ENCODE measurements around the gene YY1.
A peak's percentile ranks its signal among the peaks of the same experiment; 100 is the strongest.
"Not testable (repeated sequence)": the region's sequence is repeated elsewhere in the genome, so short reads cannot be mapped to it uniquely, and the experiment has no call there.

The YY1 gene

DNA sequence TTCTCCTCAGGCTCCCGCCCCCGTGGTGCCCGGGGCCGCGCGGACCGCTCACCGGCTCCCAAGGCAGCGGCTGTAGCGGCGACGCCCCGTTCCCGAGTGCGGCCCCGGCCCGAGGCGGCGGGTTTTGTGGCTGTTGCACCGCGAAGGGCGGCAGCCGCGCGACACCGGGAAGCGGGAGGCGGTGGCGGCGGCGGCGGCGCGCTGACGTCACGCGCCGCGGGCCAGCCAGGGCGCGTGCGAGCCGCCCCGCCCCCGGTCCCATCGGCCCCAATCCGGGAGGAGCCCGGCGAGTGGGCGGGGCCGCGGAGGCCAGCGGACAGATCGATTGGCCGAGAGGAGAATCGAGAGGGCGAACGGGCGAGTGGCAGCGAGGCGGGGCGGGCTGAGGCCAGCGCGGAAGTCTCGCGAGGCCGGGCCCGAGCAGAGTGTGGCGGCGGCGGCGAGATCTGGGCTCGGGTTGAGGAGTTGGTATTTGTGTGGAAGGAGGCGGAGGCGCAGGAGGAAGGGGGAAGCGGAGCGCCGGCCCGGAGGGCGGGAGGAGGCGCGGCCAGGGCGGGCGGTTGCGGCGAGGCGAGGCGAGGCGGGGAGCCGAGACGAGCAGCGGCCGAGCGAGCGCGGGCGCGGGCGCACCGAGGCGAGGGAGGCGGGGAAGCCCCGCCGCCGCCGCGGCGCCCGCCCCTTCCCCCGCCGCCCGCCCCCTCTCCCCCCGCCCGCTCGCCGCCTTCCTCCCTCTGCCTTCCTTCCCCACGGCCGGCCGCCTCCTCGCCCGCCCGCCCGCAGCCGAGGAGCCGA, at the start of gene YY1:
TSS of gene YY1 (plus strand) at position 726 of the 792 bp plus-strand sequence. CDS start 101 bp downstream, outside the sequence.
- DNase-seq = peak; percentile 100

DNA sequence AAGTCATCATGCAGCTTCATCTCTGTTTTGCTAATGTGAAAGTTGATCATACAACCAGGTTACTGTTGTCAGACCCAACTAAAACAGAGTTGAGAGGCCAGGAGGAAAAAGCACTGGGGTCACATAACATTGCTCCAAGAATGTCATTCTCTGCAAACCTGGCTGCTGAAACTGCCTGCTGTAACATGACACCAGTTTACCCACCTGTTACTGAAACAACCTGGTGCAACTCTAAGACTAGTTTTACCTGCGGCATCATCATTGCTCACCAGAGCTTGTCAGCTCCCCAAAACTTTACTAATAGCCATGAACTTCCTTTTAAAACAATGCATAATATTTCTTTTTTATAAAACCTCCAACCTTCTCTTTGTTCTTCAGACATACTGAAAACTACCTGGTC, 48.8 kb upstream of the YY1 start:
- no peak for DNase-seq

DNA sequence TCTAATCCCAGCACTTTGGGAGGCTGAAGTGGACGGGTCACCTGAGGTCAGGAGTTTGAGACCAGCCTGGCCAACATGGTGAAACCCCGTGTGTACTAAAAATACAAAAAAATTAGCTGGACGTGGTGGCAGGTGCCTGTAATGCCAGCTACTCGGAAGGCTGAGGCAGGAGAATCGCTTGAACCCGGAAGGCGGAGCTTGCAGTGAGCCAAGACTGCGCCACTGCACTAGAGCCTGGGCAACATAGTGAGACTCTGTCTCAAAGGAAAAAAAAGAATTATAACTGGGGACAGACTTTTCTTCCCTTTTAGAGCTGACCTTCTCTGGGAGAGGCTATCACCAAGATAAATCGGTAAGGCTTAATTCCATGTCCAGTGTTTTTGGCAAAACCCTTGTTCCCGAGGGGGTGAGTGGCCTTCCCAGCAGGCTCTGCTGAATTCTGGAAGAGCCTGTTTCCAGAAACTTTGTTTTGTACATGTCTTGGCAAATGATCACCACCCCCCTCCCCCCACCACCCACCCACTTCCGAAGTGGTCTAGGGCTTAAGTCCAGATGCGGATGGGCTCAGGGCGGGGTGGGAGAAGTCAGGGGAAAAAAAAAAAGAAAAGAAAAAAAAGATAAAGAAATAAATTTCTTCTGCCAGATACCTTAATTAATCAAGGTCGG, 47.2 kb upstream of the YY1 start:
- no peak for DNase-seq

DNA sequence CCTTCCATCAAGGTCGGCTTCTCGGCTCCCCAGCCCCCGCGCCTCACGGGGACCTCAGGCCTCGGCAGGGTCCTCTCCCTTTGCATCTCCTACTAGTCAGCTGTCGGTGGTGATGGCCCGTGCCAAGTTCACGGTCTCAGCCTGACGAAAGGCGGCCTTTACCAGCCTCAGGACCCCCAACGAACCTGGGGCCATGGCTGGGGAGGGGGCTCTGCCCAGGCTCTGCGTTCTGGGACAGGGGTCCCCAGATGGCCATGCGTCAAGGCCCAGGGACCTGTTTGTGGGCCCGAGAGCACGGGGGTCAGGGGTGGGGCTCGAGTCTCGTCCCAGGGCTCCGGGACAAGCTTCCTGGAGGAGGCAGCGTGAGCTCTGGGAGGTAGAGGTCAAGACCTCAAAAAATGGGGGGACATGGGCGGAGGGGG, 46.7 kb upstream of the YY1 start:
- no peak for DNase-seq

DNA sequence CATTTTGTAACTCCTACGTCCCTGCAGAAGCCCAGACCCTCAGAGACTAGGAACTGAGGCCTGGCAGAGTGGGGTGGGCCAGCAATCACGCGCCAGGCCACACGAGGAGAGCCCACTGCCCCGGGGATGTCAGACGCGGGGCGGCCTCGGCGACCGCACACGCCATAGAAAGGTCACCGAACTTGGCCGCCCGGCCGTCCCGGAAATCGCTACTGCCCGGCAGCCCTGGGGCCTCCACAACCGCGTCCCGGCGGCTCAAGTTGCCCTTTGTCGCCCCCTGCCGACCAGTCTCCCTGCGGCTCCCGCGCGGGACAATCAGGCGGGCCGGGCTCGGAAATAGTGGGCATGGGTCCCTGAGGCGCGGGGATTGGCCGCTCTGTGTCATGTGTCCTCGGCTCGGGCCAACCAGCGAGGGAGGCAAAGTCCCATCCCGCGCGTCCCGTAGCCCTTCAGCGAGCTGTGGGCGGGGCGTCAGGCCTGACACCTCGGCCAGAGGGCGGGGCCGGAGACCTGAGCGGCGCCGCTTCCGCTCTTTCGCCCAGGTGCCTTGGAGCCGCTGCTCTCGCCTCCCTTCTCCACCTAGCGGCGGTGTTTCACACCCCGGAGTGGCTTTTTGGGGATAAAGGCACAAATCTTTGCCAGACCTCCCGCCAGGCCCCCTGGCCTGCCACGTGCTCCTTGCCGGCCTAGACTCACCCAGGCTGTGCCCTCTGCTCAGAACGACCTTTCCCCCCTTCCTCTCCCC, 46.1 kb upstream of the YY1 start:
- DNase-seq = peak; percentile 100

DNA sequence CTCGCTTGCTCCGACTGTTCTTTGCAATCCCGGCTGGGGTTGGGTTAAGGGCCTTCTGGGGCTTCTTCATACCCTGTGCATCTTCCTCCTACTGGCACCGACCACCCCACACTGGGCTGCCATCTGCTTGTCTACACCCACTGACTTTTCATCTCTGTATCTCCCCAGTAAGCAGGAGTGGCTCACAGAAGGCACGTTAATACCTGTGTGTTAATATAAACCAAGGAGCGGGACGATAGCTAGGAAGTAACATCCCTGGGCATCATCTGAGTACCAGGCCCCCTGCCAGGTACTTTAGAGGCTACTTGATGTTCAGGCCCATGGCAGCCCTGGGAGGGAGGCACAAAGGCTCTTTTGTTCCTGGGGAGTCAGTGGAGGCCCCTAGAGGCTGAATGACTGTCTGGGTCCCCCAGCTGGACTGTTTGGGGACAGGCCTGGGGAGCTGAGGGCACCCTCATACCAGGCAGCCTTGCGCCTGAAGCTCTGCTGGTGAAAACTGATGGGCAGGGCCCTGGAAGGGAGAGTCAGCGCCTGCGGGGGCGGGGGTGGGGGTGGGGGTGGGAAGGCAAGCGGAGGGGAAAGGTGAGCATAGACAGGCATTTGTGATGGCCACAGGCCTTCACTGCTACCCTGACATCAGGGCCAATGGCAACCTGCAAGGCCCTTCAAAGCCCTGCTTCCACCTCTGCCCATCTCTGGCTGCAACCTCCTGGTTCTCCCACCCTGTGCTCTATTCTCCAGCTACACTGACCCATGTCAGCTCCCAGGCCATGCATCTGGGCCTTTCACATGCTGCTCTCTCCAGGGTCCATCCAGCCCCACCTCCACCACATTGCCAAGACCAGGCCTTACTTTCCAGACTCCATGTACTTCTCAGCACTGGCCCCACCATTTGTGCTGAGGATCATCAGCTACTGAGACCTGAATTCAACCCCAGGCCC, 45.3 kb upstream of the YY1 start:
- no peak for DNase-seq

DNA sequence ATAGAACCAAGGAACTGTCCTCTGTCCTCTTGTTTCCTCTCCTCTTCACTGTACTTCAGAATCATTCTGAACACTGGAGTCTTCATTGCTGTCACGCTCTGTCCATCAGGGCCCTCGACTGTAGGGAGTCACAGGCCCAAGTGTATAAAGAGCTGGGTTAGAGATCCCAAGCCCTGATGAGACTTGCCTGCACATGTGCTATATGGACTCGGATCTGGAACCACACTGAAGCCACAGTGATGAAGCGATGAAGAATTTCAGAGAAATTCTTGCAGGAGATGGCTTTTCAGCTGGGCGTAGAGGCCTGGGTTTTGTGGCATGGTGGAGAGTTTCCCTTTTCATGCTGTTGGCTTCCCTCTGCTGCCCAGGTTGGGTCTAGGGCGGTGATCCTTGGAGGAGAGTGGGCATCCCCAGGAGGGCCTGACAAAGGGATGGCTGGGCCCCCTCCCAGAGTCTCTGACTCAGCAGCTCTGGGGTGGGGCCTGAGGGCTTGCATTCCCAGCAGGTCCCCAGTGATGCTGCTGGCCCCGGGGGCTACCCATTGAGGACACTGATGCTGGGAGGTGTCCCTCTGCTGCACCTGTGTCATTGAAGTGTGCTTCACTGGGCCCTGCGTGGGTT, 39.6 kb upstream of the YY1 start:
- DNase-seq = no peak

DNA sequence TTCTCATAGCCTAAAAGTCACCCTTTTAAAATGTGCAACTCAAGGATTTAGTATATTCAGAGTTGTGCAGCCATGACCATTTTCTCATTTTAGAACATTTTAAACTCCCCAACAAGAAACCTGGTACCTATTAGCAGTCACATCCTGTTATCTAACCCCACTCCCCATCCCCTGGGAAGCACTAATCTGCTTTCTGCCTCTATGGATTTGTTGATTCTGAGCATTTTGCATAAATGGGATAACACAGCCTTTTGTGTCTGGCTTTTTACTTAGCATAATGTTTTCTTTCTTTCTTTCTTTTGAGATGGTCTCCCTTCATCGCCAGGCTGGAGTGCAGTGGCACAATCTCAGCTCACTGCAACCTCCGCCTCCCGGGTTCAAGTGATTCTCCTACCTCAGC, 38.6 kb upstream of the YY1 start:
- DNase-seq = no peak

DNA sequence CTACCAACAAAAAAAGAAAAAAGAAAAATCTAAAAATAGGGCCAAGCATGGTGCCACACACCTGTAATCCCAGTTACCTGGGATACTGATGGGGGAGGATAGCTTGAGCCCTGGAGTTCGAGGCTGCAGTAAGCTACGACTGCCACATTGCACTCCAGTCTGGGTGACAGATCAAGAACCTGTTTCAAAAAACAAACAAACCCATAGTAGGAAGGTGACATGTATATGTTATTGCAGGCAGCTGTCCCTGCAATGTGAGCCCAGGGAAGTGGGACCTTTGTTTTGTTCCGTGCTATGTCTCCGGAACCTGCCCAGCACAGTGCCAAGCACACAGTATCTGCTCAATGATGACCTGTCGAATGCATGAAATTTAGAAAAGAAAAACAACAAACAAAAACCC, 37.2 kb upstream of the YY1 start:
- DNase-seq = no peak

DNA sequence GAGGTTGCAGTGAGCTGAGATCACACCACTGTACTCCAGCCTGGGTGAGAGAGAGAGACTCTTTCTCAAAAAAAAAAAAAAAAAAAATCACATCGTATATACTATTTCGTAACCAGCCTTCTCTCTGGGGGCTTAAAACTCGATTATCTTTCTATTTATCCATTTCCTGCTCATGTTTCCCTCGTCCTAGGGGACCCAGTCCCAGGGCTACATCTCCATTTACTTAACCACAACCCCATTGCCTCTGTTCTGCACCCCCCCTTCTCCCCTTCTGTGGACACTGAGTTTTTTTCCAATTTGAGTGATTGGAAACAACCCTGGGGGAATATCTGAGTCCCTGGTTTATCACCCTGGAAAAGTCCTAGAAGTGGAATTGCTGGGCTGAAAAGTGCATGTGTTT, 36.2 kb upstream of the YY1 start:
- no peak for DNase-seq

DNA sequence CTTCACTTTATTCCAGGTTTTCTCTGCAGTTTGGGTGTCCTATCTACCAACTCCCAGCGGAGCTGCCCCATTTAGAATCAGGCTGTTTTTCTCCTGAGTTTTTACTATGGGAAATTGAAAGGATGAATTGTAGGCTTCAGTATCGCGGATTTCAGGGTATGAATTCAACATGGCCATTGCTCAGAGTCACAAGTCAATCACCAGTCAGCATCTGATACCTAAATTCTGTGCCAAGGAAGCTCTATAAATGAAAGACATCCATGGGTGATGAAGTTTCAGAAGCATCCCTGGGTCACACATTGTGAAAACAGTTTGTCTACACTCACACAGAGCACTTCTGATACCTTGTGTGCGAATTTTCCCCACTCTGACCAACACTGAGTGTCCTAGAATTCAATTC, 35.8 kb upstream of the YY1 start:
- no peak for DNase-seq

DNA sequence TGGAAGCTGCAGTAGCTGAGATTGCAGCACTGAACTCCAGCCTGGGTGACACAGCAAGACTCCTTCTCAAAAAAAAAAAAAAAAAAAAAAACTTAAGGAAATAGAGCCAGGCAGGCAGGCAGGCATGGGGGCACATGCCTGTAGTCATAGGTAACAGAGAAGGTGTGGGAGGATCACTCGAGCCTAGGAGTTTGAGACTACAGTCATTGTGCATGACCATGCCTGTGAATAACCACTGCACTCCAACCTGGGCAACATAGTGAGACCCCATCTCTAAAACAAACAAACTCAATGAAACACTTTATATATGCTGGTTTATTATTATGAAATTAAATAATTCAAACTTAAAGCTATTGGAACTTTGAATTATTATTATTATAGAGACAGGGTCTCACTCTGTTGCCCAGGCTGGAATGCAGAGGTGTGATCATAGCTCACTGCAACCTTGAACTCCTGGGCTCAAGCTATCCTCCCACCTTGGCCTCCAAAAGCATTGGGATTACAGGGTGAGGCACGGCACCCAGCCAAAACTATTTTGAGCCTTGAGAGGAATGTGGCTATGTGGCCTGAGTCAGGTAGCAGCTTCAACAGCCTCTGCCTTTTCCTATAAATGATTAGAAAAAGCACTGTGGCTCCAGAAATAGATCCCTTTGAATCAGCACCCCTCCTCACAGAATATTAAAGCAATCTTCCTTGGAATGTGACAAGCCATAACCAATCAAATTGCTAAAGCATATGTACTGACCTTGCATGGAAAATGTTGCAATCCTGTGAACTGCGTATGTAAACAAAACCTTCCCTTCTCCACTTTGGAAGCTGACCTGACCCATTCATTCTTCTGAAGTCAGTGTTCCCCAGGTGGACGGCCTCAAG, 34.7 kb upstream of the YY1 start:
- DNase-seq = no peak

DNA sequence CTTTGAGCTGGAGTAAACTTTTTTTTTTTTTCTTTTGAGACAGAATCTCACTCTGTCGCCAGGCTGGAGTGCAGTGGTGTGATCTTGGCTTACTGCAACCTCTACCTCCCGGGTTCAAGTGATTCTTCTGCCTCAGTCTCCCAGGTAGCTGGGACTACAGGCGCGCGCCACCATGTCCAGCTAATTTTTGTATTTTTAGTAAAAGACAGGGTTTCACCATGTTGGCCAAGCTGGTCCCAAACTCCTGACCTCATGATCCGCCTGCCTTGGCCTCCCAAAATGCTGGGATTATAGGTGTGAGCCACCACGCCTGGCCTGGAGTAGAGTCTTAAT, 34.1 kb upstream of the YY1 start:
- not testable (repeated sequence) for DNase-seq

DNA sequence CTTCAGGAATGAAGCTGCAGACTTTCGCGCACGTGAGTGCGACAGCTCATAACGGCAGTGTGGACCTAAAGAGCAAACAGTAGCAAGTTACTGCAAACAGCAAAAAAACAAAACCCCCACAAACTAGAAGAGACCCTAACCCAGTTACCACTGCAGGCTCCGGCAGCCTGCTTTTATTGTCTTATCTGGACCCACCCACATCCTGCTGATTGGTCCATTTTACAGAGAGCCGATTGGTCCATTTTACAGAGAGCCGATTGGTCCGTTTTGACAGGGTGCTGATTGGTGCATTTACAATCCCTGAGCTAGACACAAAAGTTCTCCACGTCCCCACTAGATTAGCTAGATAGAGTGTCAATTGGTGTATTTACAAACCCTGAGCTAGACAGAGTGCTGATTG, 31.4 kb upstream of the YY1 start:
- DNase-seq = not testable (repeated sequence)

DNA sequence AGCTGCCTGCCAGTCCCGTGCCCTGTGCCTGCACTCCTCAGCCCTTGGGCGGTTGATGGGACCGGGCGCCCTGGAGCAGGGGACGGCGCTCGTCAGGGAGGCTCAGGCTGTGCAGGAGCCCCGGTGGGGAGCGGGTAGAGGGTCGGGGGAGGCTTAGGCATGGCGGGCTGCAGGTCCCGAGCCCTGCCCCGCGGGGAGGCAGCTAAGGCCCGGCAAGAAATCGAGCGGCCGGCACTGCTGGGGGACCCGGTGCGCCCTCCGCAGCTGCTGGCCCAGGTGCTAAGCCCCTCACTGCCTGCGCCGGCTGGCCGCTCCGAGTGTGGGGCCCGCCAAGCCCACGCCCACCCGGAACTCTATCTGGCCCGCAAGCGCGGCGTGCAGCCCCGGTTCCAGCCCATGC, 30.8 kb upstream of the YY1 start:
- not testable (repeated sequence) for DNase-seq

DNA sequence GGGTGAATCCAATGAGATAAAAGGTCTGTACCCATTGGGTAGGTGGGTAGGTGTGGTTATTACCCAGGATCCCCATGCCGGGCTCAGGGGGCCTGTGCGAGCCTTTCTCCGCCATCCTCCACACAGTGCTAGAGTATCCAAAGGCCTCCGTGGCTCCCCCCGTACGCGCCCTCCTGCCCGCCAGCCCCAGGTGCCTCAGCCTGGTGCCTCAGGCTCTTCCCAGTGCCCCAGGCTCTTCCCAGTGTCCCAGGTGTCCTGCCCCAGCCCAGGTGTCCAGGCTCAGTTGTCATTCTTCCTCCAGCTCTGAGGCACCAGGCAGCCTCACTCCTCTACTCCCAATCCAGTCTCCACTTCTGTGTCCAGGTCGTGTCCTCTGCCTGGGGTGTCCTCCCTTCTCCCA, 27.6 kb upstream of the YY1 start:
- DNase-seq = no peak

DNA sequence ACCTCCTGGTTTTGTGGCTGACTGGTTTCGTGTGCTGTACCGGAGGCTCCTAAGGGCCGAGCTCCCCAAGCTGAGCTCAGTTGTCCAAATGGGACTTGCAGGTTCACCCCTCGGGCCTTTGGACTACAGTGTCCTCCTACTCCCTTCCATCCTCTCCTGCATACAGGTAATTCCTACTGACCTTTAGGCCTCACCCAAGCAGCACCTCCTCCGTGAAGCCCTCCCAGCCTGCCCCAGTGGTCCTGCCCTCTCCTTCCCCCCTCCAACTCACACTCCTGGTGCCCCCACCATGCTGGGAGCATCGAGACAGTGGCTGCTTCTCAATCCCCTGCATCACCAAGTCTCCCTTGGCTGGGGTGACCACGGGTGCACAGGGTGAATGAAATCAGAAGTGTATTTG, 27.1 kb upstream of the YY1 start:
- no peak for DNase-seq

DNA sequence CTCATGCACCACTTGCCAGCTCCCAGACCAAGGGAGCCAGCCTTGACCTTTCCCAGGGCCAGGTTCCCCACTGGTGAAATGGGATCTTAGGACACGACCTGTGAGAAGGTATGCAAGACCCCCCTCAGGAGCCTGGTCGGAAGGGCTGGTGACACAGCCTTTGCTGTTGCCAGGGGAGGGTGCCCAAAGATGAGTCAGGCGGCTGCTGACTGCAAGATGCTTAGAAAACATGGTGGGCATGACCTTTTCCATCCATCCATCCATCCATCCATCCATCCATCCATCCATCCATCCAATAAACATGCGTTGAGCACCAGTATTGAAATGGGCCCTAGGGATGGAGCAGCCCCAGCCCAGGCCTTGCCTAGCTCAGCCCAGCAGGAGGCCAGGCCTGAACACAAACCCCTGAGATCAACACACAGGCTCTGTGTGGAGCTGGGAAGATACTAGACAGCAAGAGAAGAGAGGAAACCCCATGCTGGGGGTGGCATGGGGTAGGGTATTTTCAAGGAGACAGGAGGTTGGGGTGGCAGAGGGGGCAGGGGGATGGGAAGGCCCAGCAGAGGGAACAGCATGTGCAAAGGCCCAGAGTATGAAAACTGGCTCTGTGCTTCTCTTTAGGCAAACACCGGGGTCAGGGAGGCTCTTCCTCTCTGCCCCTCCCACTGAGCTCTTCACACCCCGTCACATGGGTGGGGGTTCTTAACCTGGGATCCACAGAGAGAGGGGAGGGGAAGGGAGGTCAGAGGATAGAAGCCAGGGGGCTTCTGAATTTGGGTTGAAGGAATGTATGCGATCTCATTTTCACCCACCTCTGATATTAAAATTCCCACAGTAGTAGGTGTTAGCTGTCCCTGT, 26.2 kb upstream of the YY1 start:
- no peak for DNase-seq

DNA sequence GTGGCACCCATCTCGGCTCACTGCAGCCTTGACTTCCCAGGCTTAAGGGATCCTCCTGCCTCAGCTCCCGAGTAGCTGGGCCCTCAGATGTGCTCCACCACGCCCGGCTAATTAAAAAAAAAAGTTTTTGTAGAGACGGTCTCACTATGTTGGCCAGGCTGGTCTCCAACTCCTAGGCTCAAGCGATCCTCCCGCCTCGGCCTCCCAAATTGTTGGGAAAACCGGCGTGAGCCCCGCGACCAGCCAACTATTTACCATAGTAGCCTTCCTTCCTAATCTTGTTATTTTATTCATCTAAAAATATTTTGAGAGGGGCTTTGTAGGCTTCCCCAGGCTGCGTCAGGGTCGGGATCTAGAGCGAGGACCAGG, 25.4 kb upstream of the YY1 start:
- no peak for DNase-seq
